SK-N-SH (cell line): Measurements from ENCODE around the gene CCSER1. TPM values are rescaled to one million over a fixed set of nuclear protein-coding genes. Genes with fewer than 3 reads are reported as not detected.

ENCODE experiments used
- CTCF ChIA-PET: fragments of 300-600, 350-600 bp; formaldehyde crosslinking; extraction: SDS; loops from one replicate; lab custom pipeline; 2021; lab: Yijun Ruan, JAX
- POLR2A ChIA-PET: fragments of 350-600 bp; sonication (Branson Sonifier 250); formaldehyde crosslinking; extraction: SDS; loops from one replicate; lab custom pipeline; 2020; ENCODE audit warnings: antibody characterized with exemption, inconsistent platforms; lab: Yijun Ruan, JAX
- DNase-seq: peaks from one replicate; pipeline ENCODE4 v3.0.0; 2012
- H2AFZ ChIP-seq: fragments of 200-600 bp; sonication (generic); 2 replicates; pipeline ENCODE4 v1.8.1; 2016; ENCODE audit warnings: antibody characterized with exemption, mild to moderate bottlenecking, low read depth
- H3F3A ChIP-seq: fragments of 200-600 bp; sonication (generic); replicated peaks from 2 replicates; pipeline ENCODE3; 2016; ENCODE audit warnings: antibody characterized with exemption, mild to moderate bottlenecking; ENCODE audit not compliant: insufficient read depth
- H3K27ac ChIP-seq, 2 experiments: fragments of 200-500 bp in 1 of 2; fragments of 200-600 bp in 1 of 2; sonication (Bioruptor generic) in 1 of 2; sonication (generic), shearing (Covaris generic) in 1 of 2; 2 replicates each; pipeline versions ENCODE4 v1.5.1 to v1.6.1; 2014 to 2016; ENCODE audit warnings: low read depth in 2 of 2, inconsistent platforms in 1 of 2, low read length in 1 of 2, mild to moderate bottlenecking in 1 of 2, mixed read lengths in 1 of 2
- H3K27me3 ChIP-seq: fragments of 200-600 bp; sonication (generic), shearing (Covaris generic); 2 replicates; pipeline ENCODE4 v1.6.1; 2016; ENCODE audit warnings: mixed run types; ENCODE audit not compliant: insufficient read depth
- H3K36me3 ChIP-seq, 2 experiments: fragments of 200-500 bp in 1 of 2; fragments of 200-600 bp in 1 of 2; sonication (Bioruptor generic) in 1 of 2; sonication (generic) in 1 of 2; replicated peaks in 1 of 2; 2 replicates each; pipeline versions ENCODE3 to v1.5.1; 2014 to 2016; ENCODE audit warnings: low read length in 1 of 2, mild to moderate bottlenecking in 1 of 2; ENCODE audit not compliant: insufficient read depth in 2 of 2, control insufficient read depth in 1 of 2
- H3K4me1 ChIP-seq, 2 experiments: fragments of 200-500 bp in 1 of 2; fragments of 200-600 bp in 1 of 2; sonication (Bioruptor generic) in 1 of 2; sonication (generic), shearing (Covaris generic) in 1 of 2; 2 replicates each; pipeline versions ENCODE4 v1.5.1 to v1.6.1; 2014 to 2016; ENCODE audit warnings: low read depth in 1 of 2, low read length in 1 of 2, mixed run types in 1 of 2; ENCODE audit not compliant: insufficient read depth in 2 of 2, control insufficient read depth in 1 of 2
- H3K4me2 ChIP-seq: fragments of 200-600 bp; sonication (generic), shearing (Covaris generic); 2 replicates; pipeline ENCODE4 v1.6.1; 2017; ENCODE audit warnings: mixed run types
- H3K4me3 ChIP-seq, 2 experiments: fragments of 200-500 bp in 1 of 2; fragments of 200-600 bp in 1 of 2; sonication (Bioruptor generic) in 1 of 2; sonication (generic), shearing (Covaris generic) in 1 of 2; 2 replicates each; pipeline versions ENCODE4 v1.5.1 to v1.8.1; 2014 to 2016; ENCODE audit warnings: low read depth in 2 of 2, inconsistent platforms in 1 of 2, low read length in 1 of 2, mild to moderate bottlenecking in 1 of 2, mixed read lengths in 1 of 2, moderate library complexity in 1 of 2
- H3K79me2 ChIP-seq: fragments of 200-600 bp; sonication (generic); 2 replicates; pipeline ENCODE4 v1.8.1; 2017; ENCODE audit warnings: mild to moderate bottlenecking; ENCODE audit not compliant: insufficient read depth
- H3K9ac ChIP-seq: fragments of 200-600 bp; sonication (generic); 2 replicates; pipeline ENCODE4 v1.6.1; 2017; ENCODE audit warnings: mixed run types
- H3K9me2 ChIP-seq: fragments of 200-600 bp; sonication (generic); 2 replicates; pipeline ENCODE4 v1.6.1; 2017; ENCODE audit warnings: mixed run types
- H3K9me3 ChIP-seq: fragments of 200-600 bp; sonication (generic); 2 replicates; pipeline ENCODE4 v1.6.1; 2017; ENCODE audit warnings: mixed run types, mild to moderate bottlenecking, moderate library complexity
- H4K20me1 ChIP-seq: fragments of 200-600 bp; sonication (generic); 2 replicates; pipeline ENCODE4 v1.6.1; 2017; ENCODE audit warnings: mild to moderate bottlenecking, mixed run types; ENCODE audit not compliant: insufficient read depth
- CHD2 ChIP-seq: fragments of 150-350 bp; IDR thresholded peaks from 2 replicates; pipeline ENCODE4 v1.6.1; 2018; ENCODE audit warnings: low read length; ENCODE audit not compliant: partially characterized antibody
- EZH2phosphoT487 ChIP-seq: fragments of 200-600 bp; sonication (generic); IDR thresholded peaks from 2 replicates; pipeline ENCODE4 v1.6.1; 2017; ENCODE audit warnings: low read depth, mixed run types, mild to moderate bottlenecking, antibody characterized with exemption, moderate library complexity, borderline replicate concordance
- FOSL2 ChIP-seq: IDR thresholded peaks from 2 replicates; pipeline ENCODE4 v1.4.0; 2012; ENCODE audit warnings: low read depth, mild to moderate bottlenecking, moderate library complexity, borderline replicate concordance
- FOXJ3 ChIP-seq: sonication (generic); formaldehyde crosslinking; IDR thresholded peaks from 2 replicates; pipeline ENCODE4 v1.5.1; 2020; ENCODE audit warnings: mild to moderate bottlenecking, missing genetic modification reagents
- GATA2 ChIP-seq: sonication (generic); formaldehyde crosslinking; IDR thresholded peaks from 2 replicates; pipeline ENCODE4 v1.5.0; 2020; ENCODE audit warnings: mild to moderate bottlenecking, missing genetic modification reagents
- JUND ChIP-seq: IDR thresholded peaks from 2 replicates; pipeline ENCODE4 v1.4.0; 2012
- MXI1 ChIP-seq: IDR thresholded peaks from 2 replicates; pipeline ENCODE4 v1.6.1; 2012; ENCODE audit warnings: mild to moderate bottlenecking, low read depth, low read length, improper control_type of control experiment
- NFIC ChIP-seq: IDR thresholded peaks from 2 replicates; pipeline ENCODE4 v1.4.0; 2012; ENCODE audit warnings: borderline replicate concordance
- PBX3 ChIP-seq: IDR thresholded peaks from 2 replicates; pipeline ENCODE4; 2012
- POLR2AphosphoS5 ChIP-seq: IDR thresholded peaks from 2 replicates; pipeline ENCODE4 v1.6.1; 2012; ENCODE audit warnings: low read depth, low read length
- REST ChIP-seq: IDR thresholded peaks from 2 replicates; pipeline ENCODE4 v1.6.1; 2012; ENCODE audit warnings: mild to moderate bottlenecking, low read depth, low read length, moderate library complexity
- RFX5 ChIP-seq: IDR thresholded peaks from 2 replicates; pipeline ENCODE4 v1.6.1; 2012; ENCODE audit warnings: mild to moderate bottlenecking, improper control_type of control experiment, low read length
- RXRA ChIP-seq: IDR thresholded peaks from 2 replicates; pipeline ENCODE4 v1.4.0; 2012; ENCODE audit warnings: low read depth, mild to moderate bottlenecking, borderline replicate concordance
- SMC3 ChIP-seq: IDR thresholded peaks from 2 replicates; pipeline ENCODE4 v1.6.1; 2012; ENCODE audit warnings: low read depth, low read length, improper control_type of control experiment
- USF1 ChIP-seq: IDR thresholded peaks from 2 replicates; pipeline ENCODE4 v1.4.0; 2012; ENCODE audit warnings: low read depth, borderline replicate concordance
- USF2 ChIP-seq: fragments of 150-350 bp; IDR thresholded peaks from 2 replicates; pipeline ENCODE4 v1.6.1; 2017; ENCODE audit warnings: antibody characterized with exemption, low read length, low read depth, borderline replicate concordance
- YY1 ChIP-seq: IDR thresholded peaks from 2 replicates; pipeline ENCODE4 v1.4.0; 2012; ENCODE audit warnings: low read depth, mild to moderate bottlenecking
- WGBS: methylation state at CpG from one replicate; pipeline ENCODE4 v1.1.6; 2017; ENCODE audit warnings: low lambda C conversion rate; 5-methylcytosine and 5-hydroxymethylcytosine counted together
- polyA plus RNA-seq, 3 experiments: library from polyadenylated mRNA; depleted of rRNA; stranded (reverse); fragments of >200 nt; gene quantifications; 2 replicates each; pipeline ENCODE4 v1.2.3, GENCODE V29; 2012

CCSER1 gene
- polyA plus RNA-seq, 1 of the 3 experiments (the other 2 are of a cell fraction): 0.05 TPM

- TF ChIP-seq CHD2: no peak
- TF ChIP-seq REST: no peak
- no peak for TF ChIP-seq RFX5
- no peak for TF ChIP-seq USF1
- TF ChIP-seq, all 33 proteins: peak for 0
These were observed 409.2 kb downstream of the CCSER1 start (continued) for GRCh38 chr4:90536408-90536807.

- Histone ChIP-seq H3F3A (no peaks in the 10 kb centered on the region), H3K9ac (no peak overlapping the region), H3K36me3 (no peaks in the 10 kb centered on the region), H4K20me1 (no peaks in the 10 kb centered on the region), H3K9me2 (no peaks in the 10 kb centered on the region), H3K79me2 (no peaks in the 10 kb centered on the region), H3K27me3 (no peaks in the 10 kb centered on the region), H2AFZ (no peak overlapping the region), H3K9me3 (no peaks in the 10 kb centered on the region; the same call in 1 of the 2 replicates), H3K27ac (no peak overlapping the region), H3K4me3 (no peak overlapping the region), H3K4me2 (no peak overlapping the region), H3K4me1 (no peaks in the 10 kb centered on the region; a peak in 1 of 4 replicates)
- CTCF ChIA-PET: interaction anchor here (1.3 kb wide), 1 partner anchor 65 kb away, joined by 3 read pairs; no protein-coding TSS in a partner anchor
- no peak for DNase-seq
- TF ChIP-seq FOSL2 (no peak), REST (no peak), RXRA (no peak), POLR2AphosphoS5 (no peak), USF1 (no peak), MXI1 (no peak), EZH2phosphoT487 (no peak), GATA2 (CRISPR knock-in tag) (no peak), JUND (no peak), FOXJ3 (CRISPR knock-in tag) (no peak), SMC3 (no peak), RFX5 (no peak), NFIC (no peak), PBX3 (no peak), YY1 (no peak), USF2 (no peak)
- POLR2A ChIA-PET: no interaction called here
- 68% methylated on average over 3 of the region's 3 CpGs for WGBS
These were observed 410.3 kb downstream of the CCSER1 start for GRCh38 chr4:90537491-90537890.
